ENCODE measurements around the gene POLQ.
A peak's percentile ranks its signal among the peaks of the same experiment; 100 is the strongest.
"Not testable (repeated sequence)": the region's sequence is repeated elsewhere in the genome, so short reads cannot be mapped to it uniquely, and the experiment has no call there.

POLQ gene

DNA sequence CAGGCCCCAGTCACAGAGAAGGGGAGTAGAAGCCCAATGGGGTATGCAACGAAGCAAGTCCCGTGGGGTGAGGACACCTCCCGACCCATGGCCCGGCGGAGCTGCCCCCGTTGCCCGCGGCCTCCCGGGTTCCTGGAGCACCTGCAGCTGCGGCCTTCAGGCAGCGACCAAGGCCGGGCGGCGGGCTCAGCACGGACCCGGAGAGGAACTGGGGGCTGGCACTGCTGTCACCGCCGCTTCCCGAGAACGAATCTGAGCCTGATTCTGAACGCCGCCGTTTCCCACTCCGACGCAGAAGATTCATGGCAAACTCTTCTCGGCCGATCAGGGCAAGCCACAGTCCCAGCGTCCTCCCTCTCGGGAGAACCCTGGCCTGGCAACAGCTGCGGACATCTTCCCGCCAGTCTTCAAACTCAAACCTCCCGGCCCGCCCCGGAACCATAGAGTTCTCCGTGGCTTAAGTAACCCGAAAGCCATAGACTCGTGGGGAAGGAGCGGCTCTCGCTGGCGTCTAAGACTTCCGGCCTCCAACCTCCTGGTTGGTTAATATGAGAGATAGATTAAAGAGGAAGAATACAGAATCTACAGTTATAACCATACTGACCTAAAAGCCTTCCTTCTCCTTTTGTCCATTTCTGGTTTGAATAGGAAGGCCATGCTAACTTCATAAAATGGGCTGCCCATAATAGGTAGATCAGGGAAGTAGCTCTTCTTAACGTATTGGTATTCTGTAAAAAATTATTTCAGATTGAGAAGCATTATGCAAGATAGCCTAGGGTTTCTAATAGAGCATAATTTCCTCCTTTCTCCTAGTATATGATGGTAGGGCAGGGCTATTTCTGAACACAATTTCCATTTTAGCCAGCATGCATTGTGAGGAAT lies at the start of gene POLQ:
POLQ (minus strand) TSS at position 415 of the 882 bp plus-strand sequence; CDS start at position 304, 111 bp downstream.
- DNase-seq (ENCODE audit: low read depth), result peak; percentile 81

DNA sequence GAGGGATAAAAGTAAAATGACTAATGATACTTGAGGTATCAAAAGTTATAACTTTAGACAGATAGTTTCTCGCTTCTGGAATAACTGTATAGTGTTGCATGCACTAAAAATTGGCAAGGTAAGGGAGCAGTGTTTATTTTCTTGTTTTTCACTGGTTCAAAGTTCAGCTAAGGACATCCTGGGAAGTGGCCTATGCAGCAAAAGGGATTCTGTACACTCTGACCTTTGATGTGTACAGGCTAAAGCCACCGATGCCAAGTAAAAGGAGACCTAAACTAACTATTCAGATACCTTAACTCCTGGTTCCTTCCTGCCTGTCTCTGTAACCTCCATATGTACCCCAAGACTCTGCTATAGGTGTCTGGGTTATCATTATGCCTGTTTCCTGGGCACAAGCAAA lies 49.1 kb upstream of the POLQ start:
- no peak for DNase-seq (ENCODE audit: low read depth)

DNA sequence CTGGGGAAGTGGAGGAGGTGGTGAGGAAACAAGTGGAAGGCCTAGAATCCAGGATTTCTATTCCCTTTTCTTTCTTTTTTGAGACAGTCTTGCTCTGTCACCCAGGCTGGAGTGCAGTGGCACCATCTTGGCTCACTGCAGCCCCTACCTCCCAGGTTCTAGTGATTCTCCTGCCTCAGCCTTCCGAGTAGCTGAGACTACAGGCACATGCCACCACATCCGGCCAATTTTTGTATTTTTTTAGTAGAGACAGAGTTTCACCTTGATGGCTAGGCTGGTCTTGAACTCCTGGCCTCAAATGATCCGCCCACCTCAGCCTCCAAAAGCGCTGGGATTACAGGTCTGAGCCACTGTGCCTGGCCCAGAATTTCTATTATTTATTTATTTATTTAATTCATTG lies 48.0 kb upstream of the POLQ start:
- not testable (repeated sequence) for DNase-seq (ENCODE audit: low read depth)

DNA sequence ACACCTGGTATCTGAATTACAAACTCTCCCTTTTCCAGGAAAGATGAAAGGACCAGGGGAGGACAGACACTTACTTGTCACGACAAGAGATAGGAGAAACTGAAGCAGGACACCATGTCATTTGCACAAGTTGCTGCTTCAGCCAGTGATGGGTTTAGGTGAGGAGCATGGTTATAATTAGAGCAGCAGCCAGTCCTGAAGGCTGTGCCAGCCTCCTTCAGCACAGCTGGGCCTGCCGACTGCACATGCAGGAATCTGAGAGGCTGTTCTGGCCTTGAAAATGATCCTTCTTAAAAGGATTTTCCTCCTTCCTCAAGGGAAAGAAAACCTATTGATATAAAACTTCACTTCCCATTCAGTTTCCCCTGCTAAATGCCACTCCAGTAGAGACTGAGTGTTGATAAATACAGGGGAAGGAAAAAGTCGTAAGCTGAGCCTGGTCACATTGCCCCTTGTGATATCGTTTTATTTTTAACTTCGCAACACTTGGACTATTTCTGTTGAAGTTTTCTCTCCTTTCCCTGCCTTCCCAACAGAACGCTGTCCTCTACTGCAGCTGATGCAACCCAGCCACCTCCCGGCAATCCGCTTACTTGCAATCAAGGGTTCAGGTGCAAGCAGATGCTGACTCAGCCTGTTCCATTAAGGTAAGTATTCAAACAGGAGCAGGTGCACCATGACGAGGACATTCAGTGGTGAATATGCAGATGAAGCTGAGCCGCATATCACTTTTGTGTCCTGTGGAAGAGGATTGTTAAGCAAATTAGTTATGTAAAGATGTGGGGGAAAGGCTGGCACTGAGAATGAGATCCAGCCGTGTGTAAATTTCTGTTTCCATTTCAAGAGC lies 47.3 kb upstream of the POLQ start, which contains the start of gene FBXO40:
FBXO40 (plus strand) TSS at position 524 of the 847 bp plus-strand sequence. CDS start 27,197 bp downstream, outside the sequence.
- DNase-seq (ENCODE audit: low read depth), result no peak

DNA sequence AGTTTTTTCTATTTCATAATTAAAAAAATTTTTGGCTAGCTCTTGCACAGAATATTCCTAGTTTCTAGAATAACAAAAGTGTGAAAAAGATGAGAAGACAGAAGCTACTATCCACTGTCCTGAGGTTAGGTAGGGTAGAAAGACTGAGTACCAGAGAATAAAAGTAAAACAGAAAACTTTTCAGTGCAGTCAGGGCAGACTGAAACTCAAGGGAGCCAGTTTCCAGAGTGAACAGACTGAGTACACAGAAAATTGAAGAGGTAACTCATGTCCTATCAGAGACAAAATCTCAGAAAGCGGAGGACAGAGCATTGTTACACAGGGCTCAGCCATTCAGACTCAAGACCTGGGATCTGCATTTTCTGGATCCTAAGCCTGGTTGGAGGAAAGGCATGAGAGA lies 38.6 kb upstream of the POLQ start:
- DNase-seq (ENCODE audit: low read depth), result no peak

DNA sequence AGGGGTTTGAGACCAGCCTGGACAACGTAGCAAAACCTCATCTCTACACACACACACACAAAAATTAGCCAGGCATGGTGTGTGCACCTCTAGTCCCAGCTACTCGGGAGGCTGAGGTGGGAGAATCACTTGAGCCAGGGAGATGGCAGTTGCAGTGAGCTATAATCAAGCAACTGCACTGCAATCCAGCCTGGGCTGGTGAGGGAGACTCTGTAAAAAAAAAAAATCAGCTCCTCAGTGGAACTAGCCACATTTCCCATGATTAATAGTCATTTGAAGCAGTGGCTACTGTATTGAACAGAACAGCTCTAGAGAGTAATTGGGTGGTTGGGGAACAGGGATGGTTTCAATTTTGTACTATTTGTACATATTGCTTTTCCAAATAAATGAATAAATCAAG lies 35.9 kb upstream of the POLQ start:
- DNase-seq (ENCODE audit: low read depth), result no peak

DNA sequence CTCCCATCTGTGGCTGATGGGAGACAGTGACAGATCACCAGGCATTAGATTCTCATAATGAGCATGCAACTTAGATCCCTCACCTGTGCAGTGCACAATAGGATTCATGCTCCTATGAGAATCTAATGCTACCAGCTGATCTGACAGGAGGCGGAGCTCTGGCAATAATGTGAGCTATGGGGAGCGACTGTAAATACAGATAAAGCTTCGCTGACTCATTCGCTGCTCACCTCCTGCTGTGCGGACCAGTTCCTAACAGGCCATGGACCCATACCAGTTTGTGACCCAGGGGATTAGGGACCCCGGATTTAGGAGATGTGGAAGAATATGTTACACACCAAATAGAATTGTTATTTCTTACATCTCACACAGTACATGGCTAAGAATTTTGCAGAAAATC lies 28.7 kb upstream of the POLQ start:
- no peak for DNase-seq (ENCODE audit: low read depth)

DNA sequence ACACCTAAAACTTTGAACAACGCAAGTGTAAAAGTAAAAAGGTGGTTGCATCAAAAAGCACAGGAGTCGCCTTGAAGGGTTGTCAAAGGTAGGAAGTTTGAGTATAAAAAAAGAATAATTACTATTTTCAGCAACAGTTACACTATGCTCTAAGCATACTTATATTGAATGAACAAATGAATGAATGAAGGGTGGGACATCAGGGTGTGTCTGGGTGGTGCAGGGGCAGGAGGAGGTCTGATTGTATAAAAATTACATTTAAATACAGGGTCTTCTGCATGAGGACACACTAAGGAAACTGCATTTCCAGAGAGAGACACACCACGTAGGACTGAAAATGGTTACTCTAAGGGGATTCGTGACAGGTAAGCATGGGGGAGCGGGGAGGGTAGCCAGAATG lies 21.9 kb upstream of the POLQ start, which contains the start of gene ARGFX:
ARGFX (plus strand) TSS at position 301 of the 400 bp plus-strand sequence. CDS start 2,765 bp downstream, outside the sequence.
- no peak for DNase-seq (ENCODE audit: low read depth)

DNA sequence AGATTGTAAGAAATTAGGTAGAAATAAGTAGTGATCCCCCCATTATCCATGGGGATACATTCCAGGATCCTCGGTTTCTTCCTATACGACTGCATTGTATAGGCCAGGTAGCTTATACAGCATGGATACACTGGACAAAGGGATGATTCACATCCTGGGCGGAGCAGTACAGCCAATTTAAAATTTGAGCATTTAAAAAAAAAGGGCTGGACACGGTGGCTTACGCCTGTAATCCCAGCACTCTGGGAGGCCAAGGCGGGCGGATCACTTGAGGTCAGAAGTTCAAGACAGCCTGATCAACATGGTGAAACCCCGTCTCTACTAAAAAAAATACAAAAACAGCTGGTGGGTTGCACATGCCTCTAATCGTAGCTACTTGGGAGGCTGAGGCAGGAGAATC lies 21.0 kb upstream of the POLQ start:
- no peak for DNase-seq (ENCODE audit: low read depth)

DNA sequence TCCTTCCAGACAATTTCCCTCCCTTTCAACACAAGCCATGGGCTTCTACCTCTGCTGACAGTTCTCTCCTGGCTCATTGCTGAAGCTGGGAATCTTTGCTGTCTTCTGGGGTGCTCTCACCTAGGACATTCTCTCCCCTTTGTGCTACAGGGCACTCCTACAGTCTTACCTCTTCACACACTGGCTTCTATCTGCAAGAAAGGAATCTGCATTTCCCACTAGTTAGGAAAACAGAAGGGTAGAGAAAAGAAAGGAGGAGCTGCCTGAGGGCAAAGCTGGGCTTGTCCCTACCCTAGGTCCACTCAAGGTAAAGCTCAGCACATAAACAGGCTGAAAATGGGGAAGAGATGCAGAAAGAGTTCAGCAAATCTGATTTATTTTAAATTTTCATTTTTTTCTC lies 16.4 kb upstream of the POLQ start:
- no peak for DNase-seq (ENCODE audit: low read depth)

DNA sequence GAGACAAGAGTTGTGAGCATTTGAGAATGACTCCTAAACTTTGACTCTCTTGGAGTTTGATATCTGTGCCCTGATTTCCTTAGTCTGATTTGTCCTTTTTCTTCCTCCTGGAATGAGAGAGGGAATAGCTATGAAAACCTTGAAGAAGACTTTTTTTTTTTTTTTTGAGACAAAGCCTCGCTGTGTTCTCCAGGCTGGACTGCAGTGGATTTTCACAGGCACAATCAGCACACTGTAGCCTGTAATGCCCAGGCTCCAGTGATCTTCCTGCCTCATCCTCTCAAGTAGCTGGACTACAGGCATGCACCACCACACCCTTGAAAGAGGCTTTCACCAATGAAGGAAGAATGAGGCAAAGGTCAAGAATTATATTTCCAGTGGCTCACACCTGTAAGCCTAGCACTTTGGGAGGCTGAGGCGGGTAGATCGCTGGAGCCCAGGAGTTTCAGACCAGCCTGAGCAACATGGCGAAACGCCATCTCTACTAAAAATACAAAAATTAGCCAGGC lies 11.7 kb upstream of the POLQ start:
- no peak for DNase-seq (ENCODE audit: low read depth)

DNA sequence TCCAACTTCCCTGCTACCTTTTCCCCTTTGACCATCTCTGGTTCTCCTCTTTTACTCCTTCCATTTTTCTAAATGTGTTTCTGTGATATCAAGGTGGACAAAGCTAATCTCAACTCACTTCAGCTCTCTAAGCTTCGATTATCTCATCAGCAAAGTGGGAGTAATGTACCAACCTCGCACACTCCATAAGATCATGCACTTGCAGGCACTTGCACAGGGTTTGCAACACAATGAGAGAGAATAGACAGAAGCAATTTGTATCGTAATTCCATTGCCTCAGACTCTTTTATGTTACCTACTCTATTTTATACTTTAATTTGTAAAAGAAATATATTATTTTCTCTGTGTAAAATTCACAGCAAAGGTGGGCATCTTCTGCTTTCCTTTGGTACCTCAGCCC lies 7.0 kb upstream of the POLQ start:
- DNase-seq (ENCODE audit: low read depth), result no peak

DNA sequence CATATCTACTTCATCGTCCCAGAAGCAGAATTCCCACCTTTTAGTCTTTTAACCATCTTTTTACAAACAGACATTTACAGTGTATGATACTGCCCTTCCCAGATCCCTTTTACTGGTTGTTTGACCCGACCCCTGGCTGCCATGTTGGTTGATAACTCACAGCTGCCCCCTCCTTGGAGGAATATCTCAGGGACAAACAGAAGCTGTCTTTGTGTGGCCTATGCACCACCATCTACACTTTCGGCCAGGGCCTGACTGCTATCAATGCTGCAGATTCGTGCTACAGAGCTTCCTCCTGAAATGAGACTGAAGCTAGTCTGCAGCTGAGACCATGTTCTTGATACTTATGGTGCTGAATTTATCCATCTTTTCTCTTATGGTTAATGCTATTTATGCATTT lies 6.6 kb upstream of the POLQ start:
- no peak for DNase-seq (ENCODE audit: low read depth)

DNA sequence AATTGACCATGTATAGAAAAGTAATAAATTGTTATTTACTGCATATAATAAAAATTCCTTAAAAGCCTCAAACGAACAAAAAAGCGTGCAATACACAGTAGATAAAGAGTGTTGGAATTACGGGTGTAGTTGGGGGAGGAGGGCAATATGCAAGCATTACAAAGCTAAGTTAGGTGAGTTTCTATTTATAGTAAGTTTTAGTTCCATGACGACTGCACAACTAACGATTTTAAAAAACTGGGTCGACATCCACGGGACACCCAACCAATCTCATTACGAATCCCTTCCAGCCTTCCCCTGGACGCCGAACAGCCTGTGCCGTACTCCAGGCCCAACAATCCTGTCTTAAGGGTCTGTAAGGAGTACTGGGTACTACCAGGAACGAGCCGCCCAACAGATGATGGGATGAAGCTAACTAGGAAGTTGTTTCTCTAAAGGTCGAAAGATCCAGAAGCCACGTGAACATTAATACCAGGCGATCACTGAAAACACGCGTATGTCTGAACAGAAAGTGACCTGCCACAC lies 677 bp downstream of the POLQ start:
- DNase-seq (ENCODE audit: low read depth), result no peak

DNA sequence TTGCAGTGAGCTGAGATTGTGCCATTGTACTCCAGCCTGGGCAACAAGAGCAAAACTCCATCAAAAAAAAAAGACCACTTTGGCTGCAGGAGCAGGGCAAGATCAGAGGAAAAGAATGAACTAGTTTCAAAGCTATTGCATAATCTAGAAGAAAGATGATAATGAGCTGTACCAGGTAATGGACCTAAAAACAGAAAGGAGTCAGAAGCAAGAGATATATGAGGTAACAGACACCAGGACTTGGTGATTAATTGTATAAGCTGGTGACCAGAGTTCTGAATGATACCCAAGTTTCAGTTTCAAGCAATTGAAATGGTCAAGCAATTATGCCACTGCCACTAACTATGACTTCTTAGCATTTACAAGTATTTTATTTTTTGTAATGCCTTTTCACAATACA lies 2.9 kb downstream of the POLQ start:
- no peak for DNase-seq (ENCODE audit: low read depth)

DNA sequence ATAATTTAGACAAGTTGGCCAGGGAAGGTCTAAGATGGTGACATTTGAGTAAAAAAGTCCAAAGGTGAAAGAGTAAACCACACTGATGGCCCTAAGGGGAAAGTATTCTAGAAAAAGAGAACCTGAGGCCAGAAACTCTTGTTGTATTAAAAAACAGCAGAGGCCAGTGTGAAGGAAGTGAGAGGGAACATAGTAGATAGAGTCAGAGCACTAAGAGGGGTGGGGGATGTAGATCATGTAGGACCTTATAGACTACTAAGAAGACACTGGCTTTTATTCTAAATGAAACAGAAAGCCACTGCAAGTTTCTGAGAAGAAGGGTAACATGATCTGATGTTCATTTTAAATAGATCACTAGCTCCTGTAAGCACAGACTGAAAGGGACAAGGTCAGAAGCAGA lies 14.5 kb downstream of the POLQ start:
- DNase-seq (ENCODE audit: low read depth), result no peak

DNA sequence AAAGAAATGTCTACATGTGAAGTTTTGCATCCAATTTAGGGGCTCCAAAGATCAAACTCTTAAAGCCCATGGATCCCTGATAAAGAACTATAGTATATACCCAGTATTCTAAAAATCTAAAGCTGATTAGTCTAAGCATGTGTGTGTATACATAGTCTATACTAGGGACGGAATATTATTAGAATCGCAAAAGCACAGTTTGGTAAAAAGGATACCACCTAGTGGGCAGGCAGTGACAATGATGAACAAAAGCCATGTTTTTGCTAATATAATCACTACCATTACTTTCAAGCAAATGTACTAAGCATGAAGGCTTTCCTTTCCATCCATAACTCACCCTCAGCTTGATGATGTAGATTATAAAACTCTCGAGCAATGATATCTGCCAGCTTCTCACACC lies 16.5 kb downstream of the POLQ start:
- no peak for DNase-seq (ENCODE audit: low read depth)

DNA sequence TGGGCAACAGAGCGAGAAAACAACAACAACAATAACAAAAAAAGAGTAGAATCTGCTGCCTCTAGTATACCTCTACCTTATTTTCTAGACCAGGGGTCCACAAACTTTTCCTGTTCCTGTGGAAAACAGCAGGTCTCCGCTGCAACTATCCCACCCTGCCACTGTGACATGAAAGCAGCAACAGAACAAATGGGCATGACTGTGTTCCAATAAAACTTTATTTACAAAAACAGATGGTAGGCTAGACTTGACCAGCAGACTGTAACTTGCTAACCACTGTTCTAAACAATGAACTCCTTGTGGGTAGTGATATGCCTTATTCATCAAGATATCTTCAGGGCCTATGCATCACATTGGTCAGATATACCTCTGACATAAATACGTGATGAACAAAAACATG lies 25.3 kb downstream of the POLQ start:
- DNase-seq (ENCODE audit: low read depth), result no peak

DNA sequence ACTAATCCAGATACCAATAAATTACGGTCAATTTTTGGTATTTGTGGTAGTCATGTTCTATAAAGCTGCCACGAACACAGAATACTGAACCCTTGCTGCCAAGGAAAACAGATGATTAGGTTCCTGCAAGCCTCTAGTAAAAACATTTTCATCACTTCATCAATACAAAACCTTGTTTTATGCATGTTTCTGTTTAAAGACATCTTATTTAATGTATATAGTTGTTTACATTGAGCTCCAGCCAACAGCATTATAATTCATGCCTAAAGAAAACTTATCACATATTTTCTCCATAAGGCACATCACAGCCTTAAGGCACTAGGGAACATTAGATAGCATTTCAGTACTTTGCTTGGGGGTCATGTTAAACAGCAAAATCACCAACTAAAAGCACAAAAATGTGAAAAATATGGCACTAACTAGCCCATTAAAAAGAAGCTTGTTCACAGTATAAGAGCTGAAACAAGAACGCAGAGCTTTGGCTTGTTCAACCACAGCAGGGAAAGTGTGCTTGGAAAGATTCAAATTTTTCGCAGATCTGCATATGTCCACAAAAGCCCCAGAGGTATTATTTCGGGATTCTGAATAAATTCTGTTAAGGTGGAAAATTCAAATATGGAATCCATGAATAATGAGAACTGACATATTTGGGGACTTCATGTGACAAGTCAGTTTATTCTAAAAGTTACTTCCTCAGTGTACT lies 27.7 kb downstream of the POLQ start:
- no peak for DNase-seq (ENCODE audit: low read depth)

DNA sequence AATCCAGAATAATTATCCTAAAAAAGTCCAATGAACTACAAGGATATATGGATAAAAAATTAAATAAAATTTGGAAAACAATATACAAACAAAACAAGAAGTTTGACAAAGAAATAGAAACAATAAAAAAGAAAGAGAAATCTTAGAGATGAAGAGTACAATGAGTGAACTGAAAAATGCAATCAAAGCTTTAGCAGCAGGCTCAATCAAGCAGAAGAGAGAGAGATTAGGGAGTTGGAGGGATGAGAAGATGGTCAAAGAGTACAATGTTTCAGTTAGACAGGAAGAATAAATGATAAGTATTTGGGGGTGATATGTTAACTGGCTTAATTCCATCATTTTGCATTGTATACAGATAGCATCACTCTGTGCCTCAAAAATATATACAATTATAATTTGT lies 29.9 kb downstream of the POLQ start:
- DNase-seq (ENCODE audit: low read depth), result no peak

DNA sequence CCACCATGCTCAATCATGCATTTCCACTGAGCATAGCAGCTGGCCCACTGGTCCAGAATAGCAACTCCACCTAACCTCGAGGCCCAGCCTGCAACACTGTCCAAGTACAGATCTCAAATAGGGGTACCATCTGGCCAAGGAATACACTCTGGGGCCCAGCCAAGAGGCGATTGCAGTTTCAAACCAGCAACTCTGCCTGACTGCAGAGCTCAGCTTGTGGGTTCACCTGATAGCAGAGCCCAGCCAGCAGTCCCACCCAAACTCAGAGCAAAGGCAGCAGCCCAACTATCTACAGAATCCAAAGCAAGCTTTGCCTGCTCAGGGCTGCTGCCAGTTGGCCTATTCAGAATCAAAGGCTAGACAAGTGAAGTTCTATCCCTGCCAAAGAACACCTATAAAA lies 30.5 kb downstream of the POLQ start:
- no peak for DNase-seq (ENCODE audit: low read depth)

DNA sequence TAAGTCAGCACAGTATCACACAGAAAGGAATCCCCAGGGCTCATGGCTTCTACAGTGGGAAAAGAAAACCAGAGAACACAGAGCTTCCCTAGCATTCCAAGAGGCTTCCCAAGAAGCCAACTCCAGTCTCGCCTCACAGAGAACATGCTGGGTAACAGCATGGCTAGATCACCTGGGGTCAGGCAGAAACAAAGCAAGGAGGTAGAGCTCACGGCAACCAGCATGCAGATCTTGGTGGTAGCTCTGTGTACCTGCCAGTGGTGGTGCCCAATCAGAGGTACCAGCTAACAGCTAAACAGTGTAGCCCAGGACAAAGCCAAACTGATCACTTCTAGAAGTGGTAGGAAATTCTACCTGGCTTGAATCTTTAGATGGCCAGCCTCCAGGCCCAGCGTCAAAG lies 31.3 kb downstream of the POLQ start:
- DNase-seq (ENCODE audit: low read depth), result no peak

Measured in T-helper 22 cell (primary cell).